ENCODE data around the gene C1R.
"Not testable (repeated sequence)": the region's sequence is repeated elsewhere in the genome, so short reads cannot be mapped to it uniquely, and the experiment has no call there.

The C1R gene

DNA sequence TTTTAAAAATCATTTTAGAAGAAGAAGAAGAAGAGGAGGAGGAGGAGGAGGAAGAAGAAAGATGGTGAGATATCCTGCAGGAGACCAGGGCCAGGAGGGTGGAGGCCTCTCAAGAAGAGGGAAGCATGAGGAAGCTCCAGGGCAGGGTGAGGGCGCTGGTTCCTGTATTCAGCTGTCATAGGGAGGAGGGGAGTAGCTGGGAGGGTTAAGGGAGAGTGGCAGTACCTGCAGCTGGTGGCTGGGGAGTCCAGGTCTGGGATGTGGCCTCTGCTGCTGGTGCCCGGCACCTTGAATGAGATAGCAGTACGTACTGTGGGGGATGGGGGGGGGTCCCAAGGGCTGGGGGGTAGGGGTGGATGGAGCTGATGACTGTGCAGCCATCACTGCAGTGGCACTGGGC lies 26.6 kb upstream of the C1R start:
- DNase-seq, result no peak

- DNase-seq, result no peak
These were observed 25.4 kb upstream of the C1R start for GRCh38 chr12:7117670-7118069.

GRCh38 chr12:7116916-7117315 lies 24.7 kb upstream of the C1R start:
- no peak for DNase-seq

- DNase-seq, result no peak
These were observed 24.0 kb upstream of the C1R start for GRCh38 chr12:7116196-7116595.

GRCh38 chr12:7114851-7115250 lies 22.6 kb upstream of the C1R start:
- DNase-seq, result no peak

GRCh38 chr12:7114008-7114407 lies 21.8 kb upstream of the C1R start:
- no peak for DNase-seq

DNA sequence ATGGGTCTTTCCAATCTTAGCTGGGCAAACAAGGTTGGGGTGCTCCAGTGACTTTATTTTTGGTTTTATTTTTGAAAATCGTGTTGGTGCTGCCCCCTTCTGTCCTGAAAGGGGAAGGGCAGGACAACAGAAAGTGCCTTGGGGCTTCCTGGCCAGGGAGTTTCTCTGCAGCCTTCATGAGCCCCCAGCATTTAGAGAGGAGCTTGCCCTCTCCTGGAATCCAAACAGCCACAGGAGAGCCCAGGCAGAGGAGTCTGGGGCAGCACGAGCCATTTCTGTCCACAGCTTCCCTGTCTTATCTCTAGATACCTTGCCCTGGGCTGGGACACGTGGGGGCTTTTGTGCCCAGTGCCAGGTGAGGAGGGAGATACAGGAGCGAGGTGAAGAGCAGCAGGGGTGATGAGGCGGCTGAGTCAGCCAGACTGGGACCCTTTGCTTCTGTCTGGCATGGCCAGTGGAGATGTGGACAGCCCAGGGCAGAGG lies 21.2 kb upstream of the C1R start:
- no peak for DNase-seq

DNA sequence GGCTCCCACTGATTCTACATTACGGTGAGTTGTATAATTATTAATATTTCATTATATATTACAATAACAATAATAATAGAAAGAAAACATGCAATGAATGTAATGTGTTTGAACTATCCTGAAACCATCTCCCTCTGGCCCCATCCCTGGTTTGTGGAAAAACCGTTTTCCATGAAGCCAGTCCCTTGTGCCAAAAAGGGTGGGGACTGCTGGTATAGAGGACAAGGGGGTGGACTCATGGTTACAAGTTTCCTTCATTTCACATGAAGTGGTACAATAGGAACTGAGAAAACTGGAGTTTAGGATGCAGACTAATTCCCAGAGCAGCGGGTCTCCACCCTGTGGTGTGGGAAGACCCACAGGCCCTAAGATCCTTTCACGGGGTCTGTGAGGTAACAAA lies 19.8 kb upstream of the C1R start:
- no peak for DNase-seq

- no peak for DNase-seq
These were observed 18.4 kb upstream of the C1R start for GRCh38 chr12:7110661-7111060.

DNA sequence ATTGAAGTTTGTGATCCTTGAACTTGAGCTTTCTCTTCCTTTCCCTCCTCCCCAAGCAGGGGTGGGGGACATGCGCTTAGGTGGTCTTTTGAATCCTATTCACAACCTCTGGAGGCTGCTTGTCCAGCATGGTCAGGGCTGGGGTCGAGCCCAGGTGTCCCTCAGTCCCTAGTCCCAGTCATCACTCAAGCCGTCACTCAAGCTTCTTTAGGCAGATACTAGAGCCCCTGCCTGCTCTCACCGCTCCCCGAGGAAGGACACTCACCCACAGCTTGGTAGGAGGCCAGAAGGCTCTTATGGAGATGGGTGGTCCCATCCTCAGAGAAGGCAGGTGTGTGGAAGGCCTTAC lies 17.3 kb upstream of the C1R start:
- DNase-seq, result no peak

DNA sequence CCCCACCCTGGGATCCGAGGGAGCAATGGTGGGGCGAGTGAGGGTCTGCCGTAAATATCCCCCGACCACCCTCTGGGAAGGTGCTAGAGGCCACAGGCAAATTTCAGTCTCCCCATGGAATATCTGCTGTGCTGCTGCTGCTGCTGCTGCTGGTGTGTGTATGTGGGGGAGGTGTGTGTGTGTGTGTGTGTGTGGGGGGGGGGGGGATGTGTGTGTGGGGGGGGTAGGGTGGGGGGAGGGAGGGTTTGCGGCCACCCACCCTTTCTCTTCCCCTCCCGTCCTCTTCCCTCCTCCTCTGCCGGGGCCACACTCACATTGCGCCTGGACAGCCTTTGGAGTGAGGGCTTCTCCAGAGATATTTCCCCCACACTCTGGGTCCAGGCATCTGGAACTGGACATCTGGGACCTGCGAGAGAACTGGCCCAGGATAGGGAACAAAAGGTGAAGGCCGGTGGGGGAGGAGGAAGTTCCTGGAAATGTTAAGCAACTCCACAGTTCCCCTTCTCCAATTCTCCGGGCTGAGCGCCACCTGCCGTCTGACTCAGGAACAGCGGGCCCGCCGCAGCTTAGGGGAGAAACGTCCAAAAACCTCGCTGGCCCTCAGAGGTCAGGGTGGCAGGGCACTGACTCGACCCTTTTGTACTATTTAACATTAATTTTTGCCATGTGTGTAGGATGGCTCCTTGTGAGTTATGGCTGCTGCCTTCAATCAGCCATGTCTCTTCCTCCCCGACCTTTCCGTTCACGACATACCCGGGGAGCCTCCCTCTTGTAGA lies 16.7 kb upstream of the C1R start, which contains the start of gene C1RL:
Gene C1RL, minus strand, starts transcription at position 419 of the 776 bp plus-strand sequence. Its CDS starts 34 bp downstream, at position 385.
- peak; percentile 54 for DNase-seq

GRCh38 chr12:7108003-7108795 lies 16.0 kb upstream of the C1R start:
- DNase-seq, result peak; percentile 68

- DNase-seq, result no peak
These were observed 15.4 kb upstream of the C1R start for GRCh38 chr12:7107636-7108002.

GRCh38 chr12:7107181-7107580 lies 14.9 kb upstream of the C1R start:
- not testable (repeated sequence) for DNase-seq

DNA sequence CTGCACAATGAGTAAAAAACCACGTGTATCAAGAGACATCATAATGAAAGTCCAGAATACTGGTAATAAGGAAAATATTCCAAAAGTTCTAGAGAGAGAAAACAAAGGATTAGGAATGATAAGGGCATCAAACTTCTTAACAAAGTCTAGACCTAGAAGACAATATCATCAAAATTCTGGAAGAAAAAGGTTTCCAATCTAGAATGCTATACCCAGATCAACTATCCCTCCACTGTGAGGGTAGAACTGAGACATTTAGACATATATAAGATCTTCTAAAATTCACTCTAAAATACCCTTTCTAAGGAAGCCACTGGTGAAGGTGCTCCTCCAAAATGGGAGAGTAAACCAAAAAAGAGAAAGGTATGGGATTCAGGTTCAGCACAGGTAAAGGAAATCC lies 13.8 kb upstream of the C1R start:
- no peak for DNase-seq

- no peak for DNase-seq
These were observed 11.8 kb upstream of the C1R start for GRCh38 chr12:7103837-7104584.

DNA sequence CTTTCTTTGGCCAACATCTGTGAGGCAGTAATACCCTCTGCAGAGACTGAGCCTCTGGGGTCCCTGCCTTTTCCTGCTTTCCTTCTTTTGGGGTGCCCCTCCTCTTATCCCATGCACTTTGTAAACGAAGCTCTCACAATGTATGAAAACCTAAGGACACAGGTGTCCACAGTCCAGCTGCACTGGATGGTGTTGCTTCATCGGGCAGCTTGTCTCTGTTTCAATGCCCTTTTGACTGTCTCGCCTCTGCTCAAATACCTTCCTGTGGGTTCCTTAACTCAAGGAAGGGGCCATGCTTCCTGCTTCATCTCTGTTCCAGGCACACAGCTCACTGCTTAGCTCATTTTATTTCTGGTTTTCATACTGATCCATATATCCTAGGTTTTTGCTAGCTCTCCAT lies 10.3 kb upstream of the C1R start:
- no peak for DNase-seq

DNA sequence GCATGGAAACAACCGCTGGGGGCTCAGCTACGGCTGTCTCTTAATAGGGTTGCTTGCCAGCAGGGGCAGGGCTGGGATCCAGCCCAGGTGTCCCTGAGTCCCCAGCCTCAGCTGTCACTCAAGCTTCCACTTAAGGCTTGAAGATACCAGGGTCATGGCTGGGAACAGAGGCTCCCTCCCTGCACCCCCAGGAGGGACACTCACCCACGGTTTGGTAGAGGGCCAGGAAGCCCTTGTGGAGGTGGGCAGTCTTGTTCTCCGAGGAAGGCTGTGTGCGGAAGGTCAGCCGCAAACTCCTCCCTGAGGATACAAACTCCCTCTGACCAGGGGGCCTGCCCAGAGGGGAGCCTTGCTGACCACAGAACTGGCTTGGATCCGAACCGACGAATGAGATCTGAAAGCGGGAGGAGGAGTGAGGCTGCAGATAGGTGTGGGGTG lies 9.5 kb upstream of the C1R start:
- no peak for DNase-seq

- DNase-seq, result no peak
These were observed 8.9 kb upstream of the C1R start for GRCh38 chr12:7101047-7101693.

- no peak for DNase-seq
These were observed 8.0 kb upstream of the C1R start for GRCh38 chr12:7100239-7100638.

DNA sequence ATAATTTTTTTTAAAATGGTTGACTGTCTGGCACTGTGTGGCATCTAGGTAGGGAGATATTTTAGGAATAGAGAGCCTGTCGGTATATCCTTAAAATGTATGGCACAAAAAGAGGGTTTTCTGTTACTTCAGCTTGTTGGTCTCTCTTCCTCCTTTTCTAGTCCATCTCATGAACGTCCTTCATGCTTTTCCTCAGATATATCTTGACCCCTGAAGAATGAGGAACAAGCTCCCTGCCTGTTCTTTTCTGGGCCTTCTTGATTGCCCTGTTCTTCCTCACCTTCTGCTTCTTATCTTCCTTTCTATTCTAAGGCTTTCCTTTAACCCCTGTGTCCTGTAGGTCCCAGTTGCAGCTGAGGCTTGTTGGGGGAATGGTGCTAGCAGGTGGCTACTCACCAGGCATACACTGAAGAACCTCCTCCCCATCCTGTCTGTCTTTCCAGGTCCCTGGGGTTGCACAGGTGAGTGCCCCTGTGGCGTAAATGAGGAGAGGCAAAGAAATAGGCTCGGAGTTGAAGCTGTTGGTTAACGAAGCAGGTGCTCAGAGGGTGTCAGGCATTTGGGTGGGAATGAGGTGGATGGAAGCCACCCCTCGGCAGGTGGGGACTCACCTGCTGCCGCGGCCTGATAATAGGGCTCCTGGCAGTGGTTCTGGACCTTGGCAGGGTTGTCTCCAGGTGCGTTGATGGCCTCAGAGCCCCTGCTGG lies 7.2 kb upstream of the C1R start:
- no peak for DNase-seq

DNA sequence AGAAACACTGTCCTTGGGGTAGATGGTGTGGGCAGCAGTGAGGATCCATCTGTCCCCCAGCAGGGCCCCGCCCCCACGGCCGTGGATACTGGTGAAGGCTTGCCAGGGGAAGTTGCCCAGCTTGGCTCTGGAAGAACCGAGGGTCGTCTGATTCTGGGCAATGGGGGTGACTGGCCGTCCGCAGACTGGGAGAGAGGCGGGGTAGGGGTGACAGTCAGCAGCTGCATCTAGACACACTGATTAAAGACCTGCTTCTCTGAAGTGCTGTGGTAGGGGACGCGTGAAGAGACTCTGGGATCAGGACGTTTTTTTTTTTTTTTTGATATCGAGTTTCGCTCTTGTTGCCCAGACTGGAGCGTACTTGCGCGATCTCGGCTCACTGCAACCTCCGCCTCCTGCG lies 4.7 kb upstream of the C1R start:
- DNase-seq, result no peak
